IPS-18a (cell line): ENCODE measurements around the gene MEIS1.

Experiments
- H3K27ac ChIP-seq: one replicate; pipeline ENCODE4 v1.5.1; 2013; ENCODE audit warnings: low read length
- H3K27me3 ChIP-seq: one replicate; pipeline ENCODE4 v1.6.1; 2013; ENCODE audit warnings: mild to moderate bottlenecking, low read length; ENCODE audit not compliant: control insufficient read depth, insufficient read depth
- H3K36me3 ChIP-seq: one replicate; pipeline ENCODE4 v1.6.1; 2013; ENCODE audit warnings: low read depth, low read length; ENCODE audit not compliant: control insufficient read depth
- H3K4me1 ChIP-seq: one replicate; pipeline ENCODE4 v1.6.1; 2013; ENCODE audit warnings: low read depth, low read length; ENCODE audit not compliant: control insufficient read depth
- H3K4me3 ChIP-seq: one replicate; pipeline ENCODE4 v1.5.1; 2013; ENCODE audit warnings: low read length
- H3K9ac ChIP-seq: one replicate; pipeline ENCODE4 v1.6.1; 2013; ENCODE audit warnings: mild to moderate bottlenecking, low read length, moderate library complexity
- H3K9me3 ChIP-seq: one replicate; pipeline ENCODE4 v1.6.1; 2013; ENCODE audit warnings: low read depth, low read length; ENCODE audit not compliant: control insufficient read depth

The MEIS1 gene

DNA sequence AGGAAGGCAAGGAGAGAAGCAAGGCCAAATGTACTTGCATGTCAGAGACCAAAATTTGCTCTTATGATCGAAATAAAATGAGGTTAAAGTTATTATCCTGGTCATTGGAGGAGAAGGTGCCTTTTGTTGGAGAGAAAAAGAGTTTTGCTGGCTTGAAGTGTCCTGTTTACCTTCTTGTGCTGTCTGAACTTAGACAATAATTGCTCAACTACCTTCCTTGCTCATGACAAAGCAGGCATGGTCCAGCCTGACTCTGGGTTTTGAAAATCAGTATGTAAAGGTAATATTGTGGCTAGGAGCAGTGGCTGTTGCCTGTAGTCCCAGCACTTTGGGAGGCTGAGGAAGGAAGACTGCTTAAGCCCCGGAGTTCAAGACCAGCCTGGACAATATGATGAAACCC, 89.1 kb downstream of the MEIS1 start:
- Histone ChIP-seq H3K9ac (no peak overlapping the region), H3K36me3 (no peaks in the 10 kb centered on the region), H3K4me3 (no peak overlapping the region), H3K27me3 (no peaks in the 10 kb centered on the region), H3K9me3 (no peaks in the 10 kb centered on the region), H3K27ac (no peak overlapping the region), H3K4me1 (no peaks in the 10 kb centered on the region)

DNA sequence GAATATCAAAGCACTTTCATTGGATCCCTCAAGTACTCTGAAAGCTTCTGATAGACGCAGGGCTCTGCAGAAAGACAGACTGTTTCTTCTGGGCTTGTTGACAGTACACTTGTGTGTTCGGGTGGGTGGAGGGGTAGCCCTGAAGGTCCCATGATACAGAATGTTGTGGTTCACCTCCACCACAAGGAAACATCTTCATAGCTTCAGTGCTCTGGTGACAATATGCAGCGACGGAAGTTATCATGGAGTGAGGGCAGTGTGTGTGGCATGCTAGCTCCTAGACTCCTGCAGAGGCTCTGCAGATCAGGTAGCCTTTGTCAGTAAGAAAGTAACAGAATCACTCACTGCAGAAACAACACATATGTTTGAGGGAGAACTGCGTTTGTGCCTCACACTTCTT, 90.7 kb downstream of the MEIS1 start:
- Histone ChIP-seq H3K36me3 (no peaks in the 10 kb centered on the region), H3K4me3 (no peak overlapping the region), H3K9ac (no peak overlapping the region), H3K27ac (no peak overlapping the region), H3K27me3 (no peaks in the 10 kb centered on the region), H3K4me1 (no peaks in the 10 kb centered on the region), H3K9me3 (no peaks in the 10 kb centered on the region)

DNA sequence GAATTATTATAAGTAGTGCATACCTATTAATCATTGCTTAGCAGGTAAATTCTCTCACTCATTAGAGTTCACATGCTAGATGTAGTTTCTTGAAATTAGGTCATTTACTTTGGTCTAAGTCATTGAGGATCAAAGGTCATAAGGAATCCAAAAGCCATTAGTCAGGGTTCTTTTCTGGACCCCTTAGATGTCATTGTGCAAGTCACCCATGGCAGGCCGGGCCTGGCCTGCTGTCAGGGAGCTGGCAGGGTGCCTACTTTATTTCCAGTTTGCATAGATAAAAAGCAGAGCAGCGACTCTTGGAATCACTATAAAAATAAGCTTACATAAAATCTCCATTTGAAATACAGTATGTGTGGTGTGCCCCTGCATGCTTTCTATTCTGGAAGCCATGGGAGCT, 91.3 kb downstream of the MEIS1 start:
- Histone ChIP-seq H3K9ac (no peak overlapping the region), H3K36me3 (no peaks in the 10 kb centered on the region), H3K9me3 (no peaks in the 10 kb centered on the region), H3K27me3 (no peaks in the 10 kb centered on the region), H3K27ac (no peak overlapping the region), H3K4me3 (no peak overlapping the region), H3K4me1 (no peaks in the 10 kb centered on the region)

DNA sequence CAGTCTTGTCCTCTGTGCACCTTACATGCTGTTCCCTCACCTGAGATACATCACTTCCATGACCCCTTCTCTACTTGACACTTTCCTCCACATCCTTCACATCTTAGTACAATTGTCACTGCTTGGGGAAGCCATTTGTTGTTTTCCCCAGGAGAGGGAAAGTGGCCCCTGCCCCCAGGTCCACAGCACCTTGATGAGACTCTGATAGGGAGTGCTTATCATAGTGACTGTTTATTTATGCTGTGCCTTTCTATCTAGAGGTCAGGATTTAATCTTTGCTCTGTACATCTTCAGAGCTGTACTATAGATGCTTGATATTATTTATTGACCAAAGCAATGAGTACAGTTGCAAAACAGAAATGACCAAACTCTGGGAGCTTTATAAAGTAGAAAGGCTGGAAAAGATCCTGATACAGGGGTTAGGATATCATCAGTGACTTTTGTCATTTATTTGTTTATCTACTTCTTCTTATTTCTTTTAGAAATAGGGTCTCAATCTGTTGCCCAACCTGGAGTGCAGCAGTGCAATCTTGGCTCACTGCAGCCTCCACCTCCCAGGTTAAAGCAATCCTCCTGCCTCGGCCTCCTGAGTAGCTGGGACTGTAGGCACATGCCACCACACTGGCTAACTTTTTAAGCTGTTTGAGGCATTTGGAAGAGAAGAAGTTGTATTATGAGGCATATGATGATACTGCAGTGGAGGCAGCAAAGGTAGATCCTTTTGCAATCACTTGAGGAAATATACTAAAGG, 94.2 kb downstream of the MEIS1 start:
- no peak overlapping the region for H3K27ac ChIP-seq
- H3K36me3 ChIP-seq = no peaks in the 10 kb centered on the region
- H3K9ac ChIP-seq = no peak overlapping the region
- no peak overlapping the region for H3K4me3 ChIP-seq
- H3K27me3 ChIP-seq = no peaks in the 10 kb centered on the region
- no peaks in the 10 kb centered on the region for H3K9me3 ChIP-seq
- H3K4me1 ChIP-seq = no peaks in the 10 kb centered on the region

DNA sequence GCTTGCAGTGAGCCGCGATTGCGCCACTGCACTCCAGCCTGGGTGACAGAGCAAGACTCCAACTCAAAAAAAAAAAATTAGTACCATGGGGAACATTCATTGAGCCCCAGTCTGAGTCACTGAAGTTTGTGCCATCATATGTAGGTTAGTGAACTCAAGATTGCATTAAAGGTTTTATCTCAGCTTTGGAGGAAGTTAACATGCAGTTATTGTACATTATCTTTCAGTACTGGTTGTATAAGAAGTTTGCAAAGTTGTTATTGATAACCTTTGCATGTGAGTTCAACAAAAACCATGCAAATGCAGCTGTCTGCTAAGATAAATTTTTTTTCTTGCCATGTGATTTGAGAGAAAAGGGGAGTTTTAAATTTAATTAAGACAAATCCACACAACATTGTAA, 95.7 kb downstream of the MEIS1 start:
- no peak overlapping the region for H3K9ac ChIP-seq
- no peaks in the 10 kb centered on the region for H3K4me1 ChIP-seq
- H3K4me3 ChIP-seq = no peak overlapping the region
- H3K27ac ChIP-seq = no peak overlapping the region
- H3K9me3 ChIP-seq = no peaks in the 10 kb centered on the region
- H3K36me3 ChIP-seq = no peaks in the 10 kb centered on the region
- no peaks in the 10 kb centered on the region for H3K27me3 ChIP-seq

DNA sequence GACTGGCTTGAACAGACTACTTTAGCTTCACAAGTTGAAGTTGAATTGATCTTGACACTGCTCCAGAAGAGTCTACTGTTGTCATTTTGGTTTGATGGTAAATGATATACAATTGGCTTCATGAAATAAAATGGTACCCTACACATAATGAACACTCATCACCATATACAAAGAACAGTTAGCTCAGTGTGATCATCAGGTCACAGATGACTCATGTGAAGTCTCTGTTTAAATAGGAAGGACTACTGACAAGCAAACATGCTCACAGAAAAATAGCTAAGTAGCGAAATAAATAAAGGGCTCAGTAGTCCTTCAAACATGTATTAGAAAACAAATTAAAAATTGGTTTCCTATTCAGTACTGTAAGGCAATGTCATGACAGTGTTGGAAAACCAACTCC, 96.2 kb downstream of the MEIS1 start:
- H3K27me3 ChIP-seq = no peaks in the 10 kb centered on the region
- H3K9me3 ChIP-seq = no peaks in the 10 kb centered on the region
- no peak overlapping the region for H3K4me3 ChIP-seq
- H3K9ac ChIP-seq = no peak overlapping the region
- H3K36me3 ChIP-seq = no peaks in the 10 kb centered on the region
- peaks cover under 1% of the 10 kb centered on the region for H3K4me1 ChIP-seq
- no peak overlapping the region for H3K27ac ChIP-seq

DNA sequence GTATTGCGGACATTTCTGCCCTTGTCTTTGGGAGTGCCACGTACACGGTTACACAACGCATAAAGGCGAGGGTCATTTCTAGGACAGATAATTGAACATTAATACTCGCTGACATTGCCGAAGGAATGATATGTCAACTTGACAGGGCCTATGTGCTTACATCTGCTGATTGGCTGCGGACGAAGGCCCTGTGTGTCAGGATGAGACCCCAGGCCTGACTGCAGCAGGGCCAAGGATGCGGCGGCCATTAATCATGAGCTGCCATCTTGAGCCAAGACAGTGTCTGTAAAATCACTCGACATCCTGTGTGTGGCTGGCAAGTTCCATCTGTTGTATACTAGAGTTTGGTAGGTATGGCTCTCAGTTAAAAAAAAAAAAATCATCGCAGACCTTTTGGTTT, 96.6 kb downstream of the MEIS1 start:
- peaks cover 5% of the 10 kb centered on the region for H3K4me1 ChIP-seq
- no peaks in the 10 kb centered on the region for H3K27me3 ChIP-seq
- no peaks in the 10 kb centered on the region for H3K36me3 ChIP-seq
- H3K4me3 ChIP-seq = no peak overlapping the region
- H3K9me3 ChIP-seq = no peaks in the 10 kb centered on the region
- H3K9ac ChIP-seq = no peak overlapping the region
- no peak overlapping the region for H3K27ac ChIP-seq

DNA sequence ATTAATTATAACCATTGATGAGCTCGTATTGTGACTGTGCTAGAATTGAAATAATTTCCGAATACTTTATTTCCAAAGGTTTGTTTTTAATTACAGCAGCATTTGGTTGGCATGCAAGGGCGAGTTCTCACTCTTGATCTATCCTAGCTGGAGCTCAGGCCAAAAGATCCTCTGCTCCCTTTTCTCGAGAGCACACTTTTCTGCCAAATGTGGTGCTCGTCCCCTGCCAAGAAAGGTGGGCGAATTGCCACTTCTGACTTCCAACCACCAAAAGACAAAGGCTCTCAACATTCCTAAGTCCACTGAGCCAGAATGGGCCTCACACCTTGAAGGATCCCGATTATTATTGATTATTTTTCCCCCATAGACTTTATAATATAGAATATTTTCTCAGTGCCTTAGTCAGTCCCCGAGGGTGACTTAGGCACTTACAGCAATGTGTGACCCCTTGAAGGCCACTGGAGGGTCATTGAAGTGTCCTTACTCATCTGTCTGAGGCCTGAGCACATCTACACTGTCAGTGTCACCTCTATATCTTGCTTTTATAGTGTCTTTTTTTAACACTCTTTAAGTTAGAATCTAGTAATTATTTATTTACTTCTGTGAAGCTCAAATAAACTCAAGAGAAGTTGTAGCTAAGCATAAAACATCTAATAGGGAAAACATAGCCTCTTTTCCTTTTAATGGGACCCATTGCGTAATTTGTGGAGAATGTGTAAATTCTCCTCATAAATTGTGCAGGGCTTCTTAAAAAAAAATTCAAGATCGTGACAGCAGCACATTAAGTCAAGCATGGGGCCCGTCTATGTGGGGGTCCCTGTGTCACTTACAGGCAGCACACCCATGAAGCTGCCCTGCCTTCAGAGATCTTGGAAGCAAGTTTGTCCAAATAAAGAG, 98.3 kb downstream of the MEIS1 start:
- Histone ChIP-seq H3K4me3 (no peak overlapping the region), H3K27me3 (no peaks in the 10 kb centered on the region), H3K9ac (no peak overlapping the region), H3K36me3 (no peaks in the 10 kb centered on the region), H3K27ac (no peak overlapping the region), H3K9me3 (no peaks in the 10 kb centered on the region), H3K4me1 (peaks cover 10% of the 10 kb centered on the region)

DNA sequence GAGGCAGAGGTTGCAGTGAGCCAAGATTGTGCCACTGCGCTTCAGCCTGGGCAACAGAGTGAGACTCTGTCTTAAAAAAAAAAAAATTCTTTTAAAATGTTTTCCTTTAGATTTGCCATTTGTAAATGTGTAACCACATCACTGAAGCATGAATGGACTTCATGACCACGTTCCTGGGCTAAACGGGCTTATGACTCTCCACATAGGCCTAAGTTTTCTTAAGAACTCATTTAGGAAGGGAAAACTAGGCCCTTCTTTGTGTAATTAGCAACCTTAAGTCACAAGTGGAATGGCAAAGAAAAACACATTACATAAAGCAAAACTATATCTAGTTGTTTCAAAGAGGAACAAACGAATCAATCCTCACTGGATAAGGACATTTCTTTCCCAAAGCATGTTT, 99.5 kb downstream of the MEIS1 start:
- no peak overlapping the region for H3K4me3 ChIP-seq
- no peaks in the 10 kb centered on the region for H3K27me3 ChIP-seq
- H3K27ac ChIP-seq = no peak overlapping the region
- no peaks in the 10 kb centered on the region for H3K36me3 ChIP-seq
- no peak overlapping the region for H3K9ac ChIP-seq
- H3K9me3 ChIP-seq = no peaks in the 10 kb centered on the region
- peaks cover 10% of the 10 kb centered on the region for H3K4me1 ChIP-seq

DNA sequence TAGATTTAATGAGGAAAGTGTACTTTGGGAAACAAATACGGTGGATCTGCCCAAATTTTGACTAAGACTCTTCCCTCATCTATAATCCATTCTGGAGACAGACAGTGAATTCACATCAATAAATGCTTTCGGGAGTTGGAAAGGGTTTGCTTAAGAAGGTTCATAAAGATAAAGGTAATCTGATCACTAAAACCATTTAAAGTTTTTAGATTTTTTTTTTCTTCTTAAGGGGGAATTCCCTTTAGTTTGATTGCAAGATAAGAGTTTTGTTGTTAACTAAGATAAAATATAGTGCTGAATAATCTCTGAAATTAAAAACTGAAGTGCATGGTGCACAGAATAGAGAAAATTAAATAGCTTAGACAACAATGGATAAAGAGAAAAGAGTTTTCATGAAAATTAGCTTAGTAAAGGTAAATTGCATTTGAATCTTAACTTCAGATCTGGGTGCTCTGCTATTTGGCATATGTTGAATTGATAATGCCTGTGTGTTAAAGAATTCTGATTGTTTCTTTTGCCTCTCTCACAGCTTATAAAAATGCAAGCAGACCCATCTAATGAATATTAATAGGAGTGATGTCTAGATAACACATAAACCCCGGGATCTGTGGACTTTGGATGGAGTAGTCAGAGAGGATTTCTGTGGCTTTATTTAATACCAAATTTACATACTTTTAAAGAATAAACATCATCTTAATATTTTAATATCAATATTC, 100.8 kb downstream of the MEIS1 start:
- no peaks in the 10 kb centered on the region for H3K36me3 ChIP-seq
- H3K4me3 ChIP-seq = no peak overlapping the region
- no peaks in the 10 kb centered on the region for H3K9me3 ChIP-seq
- H3K27ac ChIP-seq = no peak overlapping the region
- no peaks in the 10 kb centered on the region for H3K27me3 ChIP-seq
- H3K4me1 ChIP-seq = peaks cover 10% of the 10 kb centered on the region
- no peak overlapping the region for H3K9ac ChIP-seq

DNA sequence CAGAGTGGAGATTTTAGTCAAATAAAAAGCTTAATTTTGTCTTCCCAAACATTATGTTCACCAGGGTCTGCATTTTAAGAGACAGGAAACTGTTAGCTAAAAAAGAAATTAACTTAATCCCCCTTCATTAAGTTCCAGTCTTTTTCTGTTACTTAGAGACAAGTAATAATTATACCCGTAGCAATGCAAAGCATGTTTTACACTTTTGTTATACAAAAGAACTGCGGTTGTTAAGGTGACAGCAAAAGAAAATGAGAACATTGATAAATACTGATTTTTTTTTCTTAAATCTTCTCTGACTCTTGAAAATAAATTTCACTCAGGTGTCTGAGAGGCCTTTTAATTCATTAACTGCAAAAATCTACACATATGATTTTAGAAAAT, 101.4 kb downstream of the MEIS1 start:
- H3K9me3 ChIP-seq = no peaks in the 10 kb centered on the region
- no peaks in the 10 kb centered on the region for H3K27me3 ChIP-seq
- H3K36me3 ChIP-seq = no peaks in the 10 kb centered on the region
- H3K4me1 ChIP-seq = peaks cover 10% of the 10 kb centered on the region
- peak overlapping the region; percentile 19 for H3K27ac ChIP-seq
- no peak overlapping the region for H3K4me3 ChIP-seq
- H3K9ac ChIP-seq = no peak overlapping the region
